Activated T-cell treated with anti-CD3 and anti-CD28 coated beads, Interleukin-2, amount 50 U/mL, for 1 hour (primary cell): Measurements from ENCODE around the gene MVB12B.
"Not testable (repeated sequence)": the region's sequence is repeated elsewhere in the genome, so short reads cannot be mapped to it uniquely, and the experiment has no call there.

Experiments
- DNase-seq: peaks from one replicate; pipeline ENCODE4 v3.0.0-alpha.2; 2020

Gene MVB12B

DNA sequence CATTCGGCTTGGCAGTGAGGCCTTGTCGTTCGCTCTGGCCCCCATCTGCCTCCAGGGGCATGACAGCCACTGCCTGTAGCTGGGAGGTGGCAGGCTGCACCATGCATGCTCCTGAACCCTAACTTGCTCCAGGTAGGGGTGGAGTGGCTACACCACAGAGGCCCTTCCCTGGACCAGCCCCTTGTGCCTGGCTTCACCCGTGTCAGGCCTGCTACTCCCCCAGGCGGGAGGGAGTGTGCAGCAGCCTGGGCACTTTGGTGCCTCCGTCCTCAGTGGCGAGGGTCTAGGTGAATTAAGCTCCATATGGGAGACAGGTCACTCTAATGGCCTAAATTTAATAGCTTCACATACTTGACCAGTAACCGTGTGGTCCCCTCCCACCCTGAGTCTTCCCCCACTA is 227.7 kb downstream of the MVB12B start:
- DNase-seq = no peak

DNA sequence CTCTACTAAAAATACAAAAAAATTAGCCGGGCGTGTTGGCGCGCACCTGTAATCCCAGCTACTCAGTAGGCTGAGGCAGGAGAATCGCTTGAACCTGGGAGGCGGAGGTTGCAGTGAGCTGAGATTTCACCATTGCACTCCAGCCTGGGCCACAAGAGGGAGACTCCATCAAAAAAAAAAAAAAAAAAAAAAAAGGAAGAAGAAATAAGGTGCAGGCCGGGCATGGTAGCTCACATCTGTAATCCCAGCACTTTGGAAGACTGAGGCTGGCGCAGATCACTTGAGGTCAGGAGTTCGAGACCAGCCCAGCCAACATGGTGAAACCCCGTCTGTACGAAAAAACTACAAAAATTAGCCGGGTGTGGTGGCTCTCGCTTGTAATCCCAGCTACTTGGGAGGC is 228.8 kb downstream of the MVB12B start:
- not testable (repeated sequence) for DNase-seq
